ENCODE data around the gene CPNE7. TPM values are rescaled to one million over a fixed set of nuclear protein-coding genes. Genes with fewer than 3 reads are reported as not detected.

The CPNE7 gene
- total RNA-seq, 3 donors from 2014 or later (not counting 1 experiment from before 2014, with no cell fraction given): 1.1 to 1.8 (median 1.2) TPM

DNA sequence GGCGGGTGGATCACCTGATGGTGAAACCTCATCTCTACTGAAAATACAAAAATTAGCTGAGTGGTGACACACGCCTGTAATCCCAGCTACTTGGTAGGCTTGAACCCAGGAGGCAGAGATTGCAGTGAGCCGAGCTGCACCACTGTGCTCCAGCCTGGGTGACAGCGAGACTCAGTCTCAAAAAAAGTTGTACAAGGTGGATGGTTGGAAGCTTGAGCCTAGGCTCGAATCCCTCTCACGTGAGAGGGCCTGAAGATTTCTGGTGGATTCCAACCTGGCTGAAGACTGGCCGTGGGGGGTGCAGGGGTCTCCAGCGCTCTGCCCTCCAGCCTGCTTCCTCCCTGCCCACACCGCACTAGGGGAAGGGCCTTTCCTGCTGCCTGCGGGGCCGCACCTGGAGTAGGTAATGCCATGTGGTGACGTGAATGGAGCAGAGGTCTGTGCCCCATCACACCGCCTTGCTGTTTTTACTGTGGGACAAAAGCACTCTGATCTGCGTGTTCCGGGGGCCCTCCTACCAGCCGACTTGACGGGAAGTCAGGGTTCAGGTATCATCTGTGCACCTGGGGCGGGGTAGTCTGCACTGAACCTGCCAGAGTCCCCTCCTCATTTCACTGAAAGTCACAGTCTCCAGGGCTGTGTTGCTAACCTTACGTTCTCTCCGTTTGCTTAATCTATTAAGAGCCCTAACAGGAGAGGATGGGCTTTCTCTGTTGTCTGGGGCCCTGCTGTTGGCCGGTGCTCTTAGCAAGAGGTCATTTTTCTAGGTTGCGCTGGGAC is 10.9 kb upstream of the CPNE7 start:
- H3K9me3 Mint-ChIP-seq: no peaks in the 10 kb centered on the region
- H3K27me3 Mint-ChIP-seq (ENCODE audit: low read depth in 2 of 2): no peaks in the 10 kb centered on the region
- peaks cover 39% of the 10 kb centered on the region for H3K4me1 ChIP-seq (ENCODE audit: control insufficient read depth, insufficient read depth, low read length)
- DNase-seq: no peak
- intact Hi-C loops (cut with micrococcal nuclease): loop anchor here (5.0 to 10.0 kb wide), 2 partner anchors 72 to 90 kb away; partner anchors contain the start of genes ANKRD11, CHMP1A and SPATA33
- no peak overlapping the region for H3K27ac ChIP-seq (ENCODE audit: low read length)
- H3K36me3 ChIP-seq (ENCODE audit: control insufficient read depth, insufficient read depth, low read length): peaks cover 37% of the 10 kb centered on the region
- H3K4me1 Mint-ChIP-seq: peaks cover 31 to 36% of the 10 kb centered on the region in 2 donors
- H3K27me3 ChIP-seq (ENCODE audit: control insufficient read depth, insufficient read depth, low read length): no peaks in the 10 kb centered on the region
- H3K9me3 ChIP-seq (ENCODE audit: control insufficient read depth, insufficient read depth, low read length): no peaks in the 10 kb centered on the region
- WGBS (ENCODE audit: insufficient coverage): 81% methylated on average over 22 of the region's 22 CpGs
- no peak overlapping the region for H3K4me3 ChIP-seq (ENCODE audit: low read length)
- peak overlapping the region in 1 of 2 donors; percentile 77 for H3K27ac Mint-ChIP-seq
- TF ChIP-seq CTCF (IDR thresholded peaks at IDR 0.05): no peak
- peaks cover 11% of the 10 kb centered on the region for H3K36me3 Mint-ChIP-seq
- ATAC-seq: no peak
- no peak overlapping the region for H3K4me3 Mint-ChIP-seq

- Histone ChIP-seq H3K27ac (ENCODE audit: low read length) (no peak overlapping the region), H3K4me3 (ENCODE audit: low read length) (no peak overlapping the region), H3K9me3 (ENCODE audit: control insufficient read depth, insufficient read depth, low read length) (no peaks in the 10 kb centered on the region), H3K4me1 (ENCODE audit: control insufficient read depth, insufficient read depth, low read length) (peaks cover 34% of the 10 kb centered on the region), H3K36me3 (ENCODE audit: control insufficient read depth, insufficient read depth, low read length) (peaks cover 37% of the 10 kb centered on the region), H3K27me3 (ENCODE audit: control insufficient read depth, insufficient read depth, low read length) (no peaks in the 10 kb centered on the region)
- intact Hi-C loops (cut with micrococcal nuclease): loop anchor here (10.0 kb wide), 1 partner anchor 90 kb away; the partner anchor contains the start of genes CHMP1A and SPATA33
- Mint-ChIP-seq H3K36me3 (peaks cover 11% of the 10 kb centered on the region), H3K27me3 (ENCODE audit: low read depth in 2 of 2) (no peaks in the 10 kb centered on the region), H3K27ac (peak overlapping the region in 1 of 2 donors; percentile 77), H3K4me1 (peaks cover 27 to 32% of the 10 kb centered on the region in 2 donors), H3K9me3 (no peaks in the 10 kb centered on the region), H3K4me3 (no peak overlapping the region)
- 48% methylated on average over 3 of the region's 3 CpGs for WGBS (ENCODE audit: insufficient coverage)
- TF ChIP-seq CTCF (IDR thresholded peaks at IDR 0.05): no peak
- no peak for ATAC-seq
- no peak for DNase-seq
Measured at GRCh38 chr16:89565256-89565505, 10.4 kb upstream of the CPNE7 start.

DNA sequence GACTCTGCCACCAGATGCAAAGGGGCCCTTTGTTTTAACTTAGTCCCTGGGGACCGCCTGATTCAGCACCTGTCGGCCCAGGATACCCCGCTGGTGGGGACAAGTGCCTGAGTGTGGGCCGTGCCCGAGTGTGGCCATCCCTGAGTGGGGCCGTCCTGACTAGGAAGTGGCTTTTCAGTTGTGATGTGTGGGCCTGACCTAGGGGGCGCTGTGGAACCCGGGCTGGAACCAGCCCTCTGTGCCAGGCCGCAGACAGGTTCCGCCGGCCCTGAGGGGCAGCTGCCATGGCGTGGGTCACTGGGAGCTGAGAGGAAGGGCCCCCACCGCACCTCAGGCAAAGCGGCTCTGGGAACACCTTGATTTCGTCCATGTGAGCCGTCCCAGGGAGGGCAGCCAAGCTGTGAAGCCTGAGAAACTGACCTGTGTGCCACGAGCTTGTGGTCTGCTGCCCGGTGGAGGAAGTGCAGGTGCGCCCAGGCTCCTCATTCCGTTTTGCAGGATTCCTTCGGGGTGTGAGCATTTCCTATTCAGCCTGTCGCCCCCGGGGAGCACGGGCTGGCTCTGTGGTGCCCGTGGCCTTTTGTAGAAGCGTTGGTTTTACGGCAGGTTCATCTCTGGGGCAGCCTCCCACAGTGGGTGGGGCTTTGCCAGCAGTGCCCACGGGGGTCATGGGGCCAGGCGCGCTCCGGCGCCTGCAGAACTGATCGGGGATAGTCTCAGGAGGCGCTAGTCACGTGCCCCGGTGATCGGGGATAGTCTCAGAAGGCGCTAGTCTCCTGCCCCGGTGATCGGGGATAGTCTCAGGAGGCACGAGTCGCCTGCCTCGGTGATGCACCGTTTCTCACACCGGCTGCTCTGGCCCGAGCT is 9.8 kb upstream of the CPNE7 start:
- peak; percentile 56 to 64 (median 63) for ATAC-seq
- peaks cover 11% of the 10 kb centered on the region for H3K36me3 Mint-ChIP-seq
- no peaks in the 10 kb centered on the region for H3K27me3 ChIP-seq (ENCODE audit: control insufficient read depth, insufficient read depth, low read length)
- H3K4me3 ChIP-seq (ENCODE audit: low read length): no peak overlapping the region
- peaks cover 27 to 32% of the 10 kb centered on the region in 2 donors for H3K4me1 Mint-ChIP-seq
- TF ChIP-seq CTCF (IDR thresholded peaks at IDR 0.05): peak; percentile 20
- no peaks in the 10 kb centered on the region for H3K9me3 Mint-ChIP-seq
- no peaks in the 10 kb centered on the region for H3K9me3 ChIP-seq (ENCODE audit: control insufficient read depth, insufficient read depth, low read length)
- H3K27me3 Mint-ChIP-seq (ENCODE audit: low read depth in 2 of 2): no peaks in the 10 kb centered on the region
- peaks cover 37% of the 10 kb centered on the region for H3K36me3 ChIP-seq (ENCODE audit: control insufficient read depth, insufficient read depth, low read length)
- H3K27ac Mint-ChIP-seq: peak overlapping the region in 1 of 2 donors; percentile 77
- 4% methylated on average over 46 of the region's 46 CpGs for WGBS (ENCODE audit: insufficient coverage)
- peak in 1 of 2 donors; percentile 62 for DNase-seq
- intact Hi-C loops (cut with micrococcal nuclease): loop anchor here (10.0 kb wide), 1 partner anchor 89 kb away; the partner anchor contains the start of genes CHMP1A and SPATA33
- peak overlapping the region; percentile 72 for H3K4me3 Mint-ChIP-seq
- H3K27ac ChIP-seq (ENCODE audit: low read length): no peak overlapping the region
- H3K4me1 ChIP-seq (ENCODE audit: control insufficient read depth, insufficient read depth, low read length): peaks cover 34% of the 10 kb centered on the region

Data from natural killer cell (primary cell).